H9 (cell line): ENCODE results near the gene DAPP1. TPM values are rescaled to one million over a fixed set of nuclear protein-coding genes. Genes with fewer than 3 reads are reported as not detected.

Experiments used
- DNase-seq: peaks from one replicate; pipeline ENCODE4 v3.0.0-alpha.2; 2017
- H2AFZ ChIP-seq: one replicate; pipeline ENCODE4 v1.6.1; 2013; ENCODE audit warnings: mild to moderate bottlenecking, low read length, control low read depth, moderate library complexity
- H2AK5ac ChIP-seq: 2 replicates; pipeline ENCODE4 v1.6.1; 2013; ENCODE audit warnings: low read length, control low read depth, mixed read lengths; ENCODE audit not compliant: insufficient read length
- H2BK120ac ChIP-seq: one replicate; pipeline ENCODE4 v1.6.1; 2013; ENCODE audit warnings: low read depth, mild to moderate bottlenecking, low read length, control low read depth, inconsistent platforms; ENCODE audit not compliant: poor library complexity, severe bottlenecking
- H2BK12ac ChIP-seq: 2 replicates; pipeline ENCODE4 v1.6.1; 2013; ENCODE audit warnings: low read length, control low read depth, mixed read lengths, low read depth; ENCODE audit not compliant: insufficient read length
- H2BK15ac ChIP-seq: 2 replicates; pipeline ENCODE4 v1.6.1; 2013; ENCODE audit warnings: low read depth, low read length, control low read depth
- H2BK20ac ChIP-seq: one replicate; pipeline ENCODE4 v1.6.1; 2013; ENCODE audit warnings: low read depth, mild to moderate bottlenecking, low read length, control low read depth, inconsistent platforms; ENCODE audit not compliant: poor library complexity, severe bottlenecking
- H2BK5ac ChIP-seq: 2 replicates; pipeline ENCODE4 v1.6.1; 2013; ENCODE audit warnings: low read length, control low read depth, mixed read lengths; ENCODE audit not compliant: insufficient read length
- H3K14ac ChIP-seq: 2 replicates; pipeline ENCODE4 v1.6.1; 2013; ENCODE audit warnings: low read length, control low read depth; ENCODE audit not compliant: insufficient read depth
- H3K18ac ChIP-seq: 2 replicates; pipeline ENCODE4 v1.6.1; 2013; ENCODE audit warnings: low read depth, mild to moderate bottlenecking, mixed read lengths, low read length, control low read depth; ENCODE audit not compliant: insufficient read length
- H3K23ac ChIP-seq: 2 replicates; pipeline ENCODE4 v1.6.1; 2013; ENCODE audit warnings: low read length, control low read depth, mixed read lengths, low read depth; ENCODE audit not compliant: insufficient read length
- H3K23me2 ChIP-seq: 2 replicates; pipeline ENCODE4 v1.6.1; 2013; ENCODE audit warnings: low read depth, mild to moderate bottlenecking, mixed read lengths, low read length, control low read depth; ENCODE audit not compliant: insufficient read length, poor library complexity, severe bottlenecking
- H3K27ac ChIP-seq: 2 replicates; pipeline ENCODE4 v1.5.1; 2013; ENCODE audit warnings: low read length, control low read depth, mixed read lengths, low read depth; ENCODE audit not compliant: insufficient read length
- H3K27me3 ChIP-seq: 2 replicates; pipeline ENCODE4 v1.6.1; 2013; ENCODE audit warnings: low read length, control low read depth, inconsistent platforms; ENCODE audit not compliant: insufficient read depth
- H3K4ac ChIP-seq: 2 replicates; pipeline ENCODE4 v1.6.1; 2013; ENCODE audit warnings: low read depth, mild to moderate bottlenecking, control low read depth, inconsistent platforms, low read length, moderate library complexity
- H3K4me1 ChIP-seq: 2 replicates; pipeline ENCODE4 v1.6.1; 2013; ENCODE audit warnings: low read length, control low read depth, inconsistent platforms; ENCODE audit not compliant: insufficient read depth
- H3K4me2 ChIP-seq: 2 replicates; pipeline ENCODE4 v1.6.1; 2013; ENCODE audit warnings: low read length, control low read depth, mixed read lengths; ENCODE audit not compliant: insufficient read length, insufficient read depth
- H3K56ac ChIP-seq: 2 replicates; pipeline ENCODE4 v1.6.1; 2013; ENCODE audit warnings: low read depth, mild to moderate bottlenecking, mixed read lengths, low read length, control low read depth; ENCODE audit not compliant: insufficient read length
- H3K79me1 ChIP-seq: 2 replicates; pipeline ENCODE4 v1.6.1; 2013; ENCODE audit warnings: low read depth, mild to moderate bottlenecking, moderate library complexity, low read length, control low read depth, inconsistent platforms; ENCODE audit not compliant: insufficient read depth, poor library complexity, severe bottlenecking
- H3K79me2 ChIP-seq: 2 replicates; pipeline ENCODE4 v1.6.1; 2013; ENCODE audit warnings: low read length, control low read depth, inconsistent platforms; ENCODE audit not compliant: insufficient read depth
- H3K9ac ChIP-seq: 2 replicates; pipeline ENCODE4 v1.6.1; 2013; ENCODE audit warnings: low read length, control low read depth, mixed read lengths; ENCODE audit not compliant: insufficient read length; ENCODE audit errors: extremely low read depth
- H3K9me3 ChIP-seq: one replicate; pipeline ENCODE4 v1.6.1; 2013; ENCODE audit warnings: low read depth, low read length, inconsistent platforms; ENCODE audit not compliant: control insufficient read depth
- H3T11ph ChIP-seq: one replicate; pipeline ENCODE4 v1.6.1; 2013; ENCODE audit warnings: mild to moderate bottlenecking, low read length, control low read depth, inconsistent platforms
- H4K20me1 ChIP-seq: one replicate; pipeline ENCODE4 v1.6.1; 2013; ENCODE audit not compliant: control insufficient read depth, insufficient read length, insufficient read depth
- H4K5ac ChIP-seq: 2 replicates; pipeline ENCODE4 v1.6.1; 2013; ENCODE audit warnings: low read depth, mild to moderate bottlenecking, mixed read lengths, low read length, control low read depth; ENCODE audit not compliant: insufficient read length
- H4K8ac ChIP-seq: replicated peaks from 2 replicates; pipeline ENCODE4 v1.6.1; 2013; ENCODE audit warnings: low read length, control low read depth, mixed read lengths, low read depth; ENCODE audit not compliant: insufficient read length
- H4K91ac ChIP-seq: 2 replicates; pipeline ENCODE4 v1.6.1; 2013; ENCODE audit warnings: low read depth, mild to moderate bottlenecking, moderate library complexity, mixed read lengths, low read length, control low read depth; ENCODE audit not compliant: insufficient read length
- H3K27ac Mint-ChIP-seq, 3 experiments: 2 replicates in 2 of 3; 3 replicates in 1 of 3; pipeline ENCODE4 v1.8.0; 2020 to 2021; ENCODE audit warnings: mixed read lengths in 3 of 3, mild to moderate bottlenecking in 1 of 3, moderate library complexity in 1 of 3
- H3K27me3 Mint-ChIP-seq: 2 replicates; pipeline ENCODE4 v1.8.0; 2021; ENCODE audit warnings: low read depth, mild to moderate bottlenecking, moderate library complexity, mixed read lengths
- H3K36me3 Mint-ChIP-seq, 3 experiments: 2 replicates in 2 of 3; 3 replicates in 1 of 3; pipeline ENCODE4 v1.8.0; 2020 to 2021; ENCODE audit warnings: low read depth in 3 of 3, mixed read lengths in 3 of 3; ENCODE audit not compliant: insufficient read depth in 1 of 3
- H3K4me1 Mint-ChIP-seq, 2 experiments: 2 replicates each; pipeline ENCODE4 v1.8.0; 2020; ENCODE audit warnings: mixed read lengths in 2 of 2
- H3K4me3 Mint-ChIP-seq, 2 experiments: 2 replicates in 1 of 2; 3 replicates in 1 of 2; pipeline ENCODE4 v1.8.0; 2020 to 2021; ENCODE audit warnings: mild to moderate bottlenecking in 2 of 2, mixed read lengths in 2 of 2, moderate library complexity in 1 of 2
- H3K9me3 Mint-ChIP-seq, 2 experiments: 2 replicates in 1 of 2; 3 replicates in 1 of 2; pipeline ENCODE4 v1.8.0; 2020; ENCODE audit warnings: mild to moderate bottlenecking in 2 of 2, mixed read lengths in 2 of 2, moderate library complexity in 1 of 2
- CTCF ChIP-seq: fragments of 200-600 bp; sonication (generic); conservative IDR thresholded peaks from 3 replicates; pipeline ENCODE4 v1.8.0; 2021; ENCODE audit warnings: antibody characterized with exemption, mild to moderate bottlenecking
- WGBS: extraction: QIAGEN DNeasy Blood & Tissue Kit; methylation state at CpG from one replicate; pipeline ENCODE4 v1.1.7; 2013; ENCODE audit warnings: missing lambda C conversion rate, low lambda C conversion rate, mixed read lengths; ENCODE audit not compliant: insufficient read length; ENCODE audit errors: extremely low coverage; 5-methylcytosine and 5-hydroxymethylcytosine counted together
- total RNA-seq: library from RNA; stranded (reverse); gene quantifications from 2 replicates; pipeline ENCODE4 v1.2.1, GENCODE V29; 2021

DAPP1 gene
- total RNA-seq, 1 experiment from 2014 or later: not detected

DNA sequence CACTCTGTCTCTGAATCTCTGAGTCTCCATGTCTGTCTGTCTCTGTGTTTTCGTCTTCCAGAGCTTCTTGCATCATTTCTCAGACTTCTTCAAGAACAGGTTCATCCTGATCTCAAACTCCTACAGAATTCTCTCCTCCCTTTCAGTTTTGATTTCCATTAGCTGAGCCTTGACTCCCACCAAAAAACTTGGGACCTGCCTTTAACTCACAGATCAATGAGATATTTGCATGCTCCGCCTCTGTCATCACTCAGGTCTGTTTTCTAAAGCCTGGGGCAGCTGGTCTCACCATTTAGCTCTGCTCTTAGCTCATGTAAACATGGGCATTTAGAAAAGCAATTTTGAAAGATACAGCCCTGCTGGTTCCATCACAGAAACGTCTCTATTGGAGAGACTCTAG, 8.6 kb downstream of the DAPP1 start:
- no peak overlapping the region for H3K27ac ChIP-seq
- no peak overlapping the region for H3K27ac Mint-ChIP-seq
- H3K36me3 Mint-ChIP-seq: no peaks in the 10 kb centered on the region

More for the DNA sequence above, 8.6 kb downstream of the DAPP1 start:
- Histone ChIP-seq H2BK15ac (no peak overlapping the region), H3K23ac (no peak overlapping the region), H3T11ph (no peak overlapping the region), H3K4me1 (no peaks in the 10 kb centered on the region), H4K20me1 (no peaks in the 10 kb centered on the region), H2AFZ (no peak overlapping the region), H2BK5ac (no peak overlapping the region), H3K27me3 (no peaks in the 10 kb centered on the region), H3K9ac (no peak overlapping the region), H2AK5ac (no peak overlapping the region), H2BK120ac (no peak overlapping the region), H3K4ac (no peak overlapping the region), H3K9me3 (no peaks in the 10 kb centered on the region), H3K79me1 (no peaks in the 10 kb centered on the region), H3K79me2 (no peaks in the 10 kb centered on the region), H3K14ac (no peak overlapping the region), H2BK12ac (no peak overlapping the region), H3K23me2 (no peaks in the 10 kb centered on the region), H4K91ac (no peak overlapping the region), H4K5ac (no peak overlapping the region), H3K56ac (no peak overlapping the region), H3K4me2 (no peak overlapping the region), H2BK20ac (no peak overlapping the region), H4K8ac (no peak overlapping the region), H3K18ac (no peak overlapping the region)
- no peak overlapping the region for H3K4me3 Mint-ChIP-seq
- no peak for TF ChIP-seq CTCF
- H3K27me3 Mint-ChIP-seq: no peaks in the 10 kb centered on the region
- no CpG with 5 or more reads among the region's 3 CpGs for WGBS
- H3K9me3 Mint-ChIP-seq: no peaks in the 10 kb centered on the region
- DNase-seq: no peak
- H3K4me1 Mint-ChIP-seq: 0 out of 4 replicates have a peak, but pooled peaks cover 0 to 4% of the 10 kb centered on the region in 2 experiments
